ENCODE measurements around the gene VPS13A.

DNA sequence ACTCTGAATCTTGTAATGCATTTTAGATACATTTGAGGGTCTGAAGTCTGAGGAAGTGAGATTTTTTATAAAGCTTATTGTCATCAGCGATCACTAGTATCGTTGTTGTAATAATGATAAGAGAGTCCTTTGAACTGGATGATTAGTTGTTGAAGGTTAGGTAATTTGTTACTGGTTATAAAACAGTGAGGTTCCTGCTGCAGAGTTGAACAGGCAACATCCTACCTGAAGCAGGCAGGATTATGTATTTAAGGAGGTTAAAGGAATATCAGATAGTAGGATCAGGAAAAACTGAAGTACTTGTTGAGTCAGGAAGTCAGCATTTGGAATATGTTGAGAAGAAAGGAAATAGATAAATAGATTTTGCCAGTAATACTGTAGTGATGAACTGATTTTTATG is 106.7 kb downstream of the VPS13A start:
- no peak for TF ChIP-seq GATA2 (IDR thresholded peaks at IDR 0.05; ENCODE audit: low read depth, low read length)
- TF ChIP-seq GATA3 (IDR thresholded peaks at IDR 0.05; ENCODE audit: low read depth, low read length): no peak
